Keratinocyte (primary cell): ENCODE measurements around the gene SLC5A1. TPM values are rescaled to one million over a fixed set of nuclear protein-coding genes. Genes with fewer than 3 reads are reported as not detected.

Experiments
- DNase-seq: peaks from one replicate; pipeline ENCODE4 v3.0.0-alpha.2; 2011; ENCODE audit warnings: low read depth, missing footprints, low spot score
- FAIRE-seq: peaks from 2 replicates; lab custom pipeline; 2011; peaks lifted over from hg19 to GRCh38; lab: Jason Lieb, UNC
- H2AFZ ChIP-seq: 2 replicates; pipeline ENCODE4 v1.6.0; 2012; ENCODE audit warnings: low read length, control low read depth, inconsistent platforms; ENCODE audit not compliant: control insufficient read depth
- H3K27ac ChIP-seq: 2 replicates; pipeline ENCODE4 v1.5.1; 2011; ENCODE audit warnings: low read length; ENCODE audit not compliant: control insufficient read depth, insufficient read depth
- H3K27me3 ChIP-seq: 3 replicates; pipeline ENCODE4 v1.6.0; 2011; ENCODE audit warnings: low read length; ENCODE audit not compliant: control insufficient read depth, insufficient read depth; ENCODE audit errors: extremely low read depth
- H3K36me3 ChIP-seq, 2 experiments: 2 replicates in 1 of 2; 3 replicates in 1 of 2; pipeline ENCODE4 v1.5.1; 2011; ENCODE audit warnings: low read length in 2 of 2, mild to moderate bottlenecking in 1 of 2; ENCODE audit not compliant: control insufficient read depth in 2 of 2, insufficient read depth in 2 of 2; ENCODE audit errors: extremely low read depth in 1 of 2
- H3K4me1 ChIP-seq: 3 replicates; pipeline ENCODE4 v1.5.1; 2011; ENCODE audit warnings: low read length; ENCODE audit not compliant: control insufficient read depth, insufficient read depth; ENCODE audit errors: extremely low read depth
- H3K4me2 ChIP-seq: 3 replicates; pipeline ENCODE4 v1.6.0; 2011; ENCODE audit warnings: low read depth, low read length; ENCODE audit not compliant: control insufficient read depth, insufficient read depth; ENCODE audit errors: extremely low read depth
- H3K4me3 ChIP-seq, 3 experiments: fragments of 200-600 bp in 1 of 3; sonication (generic) in 1 of 3; 2 replicates in 2 of 3; 3 replicates in 1 of 3; pipeline ENCODE4 v1.5.1; 2011 to 2016; ENCODE audit warnings: low read length in 3 of 3, mild to moderate bottlenecking in 3 of 3, control low read depth in 2 of 3, inconsistent platforms in 1 of 3, low read depth in 1 of 3, mixed read lengths in 1 of 3, mixed run types in 1 of 3, moderate library complexity in 1 of 3; ENCODE audit not compliant: control insufficient read depth in 2 of 3, insufficient read depth in 2 of 3; ENCODE audit errors: extremely low read depth in 1 of 3
- H3K79me2 ChIP-seq: 2 replicates; pipeline ENCODE4 v1.6.0; 2012; ENCODE audit warnings: low read length; ENCODE audit not compliant: control insufficient read depth, insufficient read depth
- H3K9ac ChIP-seq: 3 replicates; pipeline ENCODE4 v1.6.0; 2011; ENCODE audit warnings: low read length; ENCODE audit not compliant: control insufficient read depth, insufficient read depth; ENCODE audit errors: extremely low read depth
- H3K9me1 ChIP-seq: 3 replicates; pipeline ENCODE4 v1.6.0; 2011; ENCODE audit warnings: low read length; ENCODE audit not compliant: control insufficient read depth, insufficient read depth; ENCODE audit errors: extremely low read depth
- H3K9me3 ChIP-seq: 2 replicates; pipeline ENCODE4 v1.5.1; 2012; ENCODE audit warnings: low read depth, low read length; ENCODE audit not compliant: control insufficient read depth
- H4K20me1 ChIP-seq: 3 replicates; pipeline ENCODE4 v1.6.0; 2011; ENCODE audit warnings: low read length; ENCODE audit not compliant: control insufficient read depth, insufficient read depth; ENCODE audit errors: extremely low read depth
- CTCF ChIP-seq, 3 experiments: IDR thresholded peaks in 1 of 3; conservative IDR thresholded peaks in 1 of 3; optimal IDR thresholded peaks in 1 of 3; 2 replicates in 2 of 3; 3 replicates in 1 of 3; pipeline versions ENCODE3 to v1.5.1; 2011; ENCODE audit warnings: low read length in 3 of 3, mild to moderate bottlenecking in 3 of 3, moderate library complexity in 2 of 3, control low read depth in 1 of 3, inconsistent platforms in 1 of 3; ENCODE audit not compliant: insufficient read depth in 2 of 3; ENCODE audit errors: extremely low read depth in 1 of 3
- EZH2 ChIP-seq: IDR thresholded peaks from one replicate; pipeline ENCODE4 v1.6.1; 2012; ENCODE audit warnings: inconsistent platforms, mild to moderate bottlenecking, low read length, moderate library complexity
- dilution Hi-C: fragments of 300-500 bp; cut with MboI; formaldehyde crosslinking; loops from one replicate; pipeline ENCODE4 v1.7.0; 2020; ENCODE audit warnings: low sequenced_read_pairs; ENCODE audit not compliant: extremely low pct_ligation_motif_present
- polyA plus RNA-seq, 5 experiments: library from polyadenylated mRNA; depleted of rRNA in 3 of 5; stranded (reverse) in 3 of 5; stranded (forward) in 1 of 5; unstranded in 1 of 5; fragments of >200 nt; gene quantifications; 1 replicate in 1 of 5; 2 replicates in 3 of 5; 3 replicates in 1 of 5; pipeline versions ENCODE4 v1.2.1 to v1.2.3, GENCODE V29; 2011 to 2012; ENCODE audit warnings: missing spikeins in 2 of 5, low read depth in 1 of 5, low replicate concordance in 1 of 5

Gene SLC5A1
- polyA plus RNA-seq, 1 donor (not counting 4 experiments of a cell fraction or from before 2014, with no cell fraction given): 2.0 TPM

GRCh38 chr22:32120603-32121002, 77.5 kb downstream of the SLC5A1 start:
- dilution Hi-C loops: no loop called here
- H3K9me1 ChIP-seq: no peaks in the 10 kb centered on the region
- TF ChIP-seq CTCF (optimal IDR thresholded peaks at IDR 0.05 in 1 of 3, IDR thresholded peaks at IDR 0.05 in 1 of 3, conservative IDR thresholded peaks at IDR 0.05 in 1 of 3; ENCODE audit: extremely low read depth in 1 of 3, insufficient read depth in 2 of 3, low read length in 3 of 3): no peak
- no peak for TF ChIP-seq EZH2
- no peaks in the 10 kb centered on the region for H3K9me3 ChIP-seq
- no peaks in the 10 kb centered on the region for H3K27me3 ChIP-seq
- no peak overlapping the region for H3K4me3 ChIP-seq
- DNase-seq (no peak), FAIRE-seq (no peak)
- H3K9ac ChIP-seq: no peak overlapping the region
- H4K20me1 ChIP-seq: no peaks in the 10 kb centered on the region
- no peaks in the 10 kb centered on the region for H3K79me2 ChIP-seq
- H3K27ac ChIP-seq: no peak overlapping the region
- no peak overlapping the region for H2AFZ ChIP-seq
- H3K4me1 ChIP-seq: no peaks in the 10 kb centered on the region
- H3K36me3 ChIP-seq: no peaks in the 10 kb centered on the region
- no peak overlapping the region for H3K4me2 ChIP-seq

- no peak for DNase-seq
- FAIRE-seq: no peak
- H4K20me1 ChIP-seq: no peaks in the 10 kb centered on the region
- no peak overlapping the region for H3K27ac ChIP-seq
- TF ChIP-seq EZH2: no peak
- no peak for TF ChIP-seq CTCF (optimal IDR thresholded peaks at IDR 0.05 in 1 of 3, IDR thresholded peaks at IDR 0.05 in 1 of 3, conservative IDR thresholded peaks at IDR 0.05 in 1 of 3; ENCODE audit: extremely low read depth in 1 of 3, insufficient read depth in 2 of 3, low read length in 3 of 3)
- no peak overlapping the region for H3K9ac ChIP-seq
- no peaks in the 10 kb centered on the region for H3K27me3 ChIP-seq
- no peaks in the 10 kb centered on the region for H3K9me1 ChIP-seq
- no peak overlapping the region for H3K4me3 ChIP-seq
- dilution Hi-C loops: no loop called here
- H3K79me2 ChIP-seq: no peaks in the 10 kb centered on the region
- H2AFZ ChIP-seq: no peak overlapping the region
- no peak overlapping the region for H3K4me2 ChIP-seq
- H3K9me3 ChIP-seq: no peaks in the 10 kb centered on the region
- H3K36me3 ChIP-seq: no peaks in the 10 kb centered on the region
- no peaks in the 10 kb centered on the region for H3K4me1 ChIP-seq
Measured at GRCh38 chr22:32122899-32123298, 79.8 kb downstream of the SLC5A1 start.
